ENCODE measurements around the gene WLS.
"Not testable (repeated sequence)": the region's sequence is repeated elsewhere in the genome, so short reads cannot be mapped to it uniquely, and the experiment has no call there.

WLS gene

DNA sequence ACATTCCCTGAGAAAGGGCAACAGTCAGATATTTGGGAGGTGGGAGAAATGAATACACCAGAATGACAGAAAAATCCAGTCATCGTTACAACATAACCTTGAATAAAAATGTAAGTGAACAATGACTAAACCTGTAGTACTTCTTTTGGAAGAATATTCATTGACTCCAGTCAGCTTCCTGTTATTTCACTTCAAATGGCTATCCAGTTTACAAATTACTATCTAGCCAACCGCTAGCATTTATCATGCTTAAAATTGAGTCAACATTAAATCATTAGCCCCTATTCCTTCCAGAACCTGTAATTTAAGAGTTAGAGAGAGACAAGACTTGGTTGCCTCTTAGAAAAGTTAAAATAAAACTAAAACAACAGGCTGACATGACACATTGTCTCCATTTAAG lies 33.6 kb downstream of the WLS start:
- no peak for DNase-seq (ENCODE audit: low read depth)

DNA sequence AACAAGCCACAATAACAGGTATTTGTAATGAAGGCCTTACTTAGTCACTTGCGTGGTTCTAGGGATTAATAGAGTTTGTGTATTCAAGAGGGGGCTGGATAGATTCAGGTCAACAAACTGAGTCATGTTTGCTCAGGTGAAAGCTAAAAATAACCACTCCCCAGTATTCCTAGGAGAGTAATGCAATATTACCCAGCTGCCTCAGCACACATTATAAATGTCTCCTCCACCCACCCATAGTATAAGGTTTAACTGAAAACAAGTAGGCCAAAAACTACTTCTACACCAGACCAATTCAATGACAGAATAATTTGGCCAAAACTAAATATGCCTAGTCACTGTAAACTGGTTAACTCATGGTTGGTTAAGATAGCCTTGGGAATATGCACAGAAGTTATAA lies 34.4 kb downstream of the WLS start:
- no peak for DNase-seq (ENCODE audit: low read depth)

DNA sequence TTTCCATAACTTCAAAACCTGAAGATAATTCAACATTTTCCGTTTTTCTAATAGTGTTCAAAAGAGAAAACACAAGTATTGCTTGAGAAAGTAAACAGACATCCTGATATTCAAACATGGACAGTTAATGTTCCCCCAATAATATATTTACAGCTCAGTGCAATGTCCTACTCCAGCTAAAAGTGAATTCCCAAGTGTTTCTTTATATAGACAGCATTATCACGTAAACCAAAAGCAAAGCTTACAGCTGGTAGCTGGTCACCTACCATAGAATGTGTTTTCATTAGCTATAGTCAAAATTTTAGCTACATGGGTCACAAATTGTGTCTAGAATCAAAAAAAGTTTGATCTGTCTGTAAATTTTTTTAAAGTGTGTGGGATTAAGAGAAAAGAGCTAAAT lies 34.9 kb downstream of the WLS start:
- DNase-seq (ENCODE audit: low read depth): no peak

DNA sequence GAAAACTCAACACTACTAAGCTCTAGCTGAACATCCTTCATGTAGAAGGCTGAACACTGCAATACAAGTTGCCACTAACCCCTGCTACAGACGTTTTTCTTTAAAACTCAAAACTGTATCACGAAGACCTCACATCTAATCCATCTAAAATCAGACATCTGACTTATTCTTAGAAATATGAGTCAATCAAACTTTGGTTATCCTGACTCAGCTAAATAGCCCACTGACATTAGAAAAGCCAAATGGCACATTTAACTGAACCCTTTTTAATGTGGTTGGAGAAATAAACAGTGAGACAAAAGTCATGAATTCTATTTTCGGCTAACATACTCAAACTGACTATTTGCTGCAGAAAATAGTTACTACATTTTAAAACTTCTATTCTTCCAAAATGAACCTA lies 35.6 kb downstream of the WLS start:
- no peak for DNase-seq (ENCODE audit: low read depth)

DNA sequence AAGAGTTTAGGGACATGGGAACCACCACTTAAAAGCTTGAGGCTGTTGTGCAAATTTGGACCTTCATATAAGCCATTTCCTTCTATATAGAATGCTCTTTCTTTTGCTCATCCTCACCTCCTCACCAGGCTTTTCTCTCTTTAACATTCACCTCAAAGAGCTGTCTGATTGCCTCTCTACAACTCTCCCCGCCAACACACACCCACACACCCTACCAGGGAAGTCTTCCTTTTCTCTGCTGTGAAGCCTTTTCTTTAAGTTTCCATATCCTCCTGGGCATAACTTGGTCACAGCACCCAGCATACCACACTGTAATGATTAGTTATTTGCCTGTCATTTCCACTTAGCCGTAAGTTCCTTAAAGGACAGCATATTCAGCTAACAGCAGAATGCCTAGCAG lies 40.6 kb downstream of the WLS start:
- DNase-seq (ENCODE audit: low read depth): no peak

DNA sequence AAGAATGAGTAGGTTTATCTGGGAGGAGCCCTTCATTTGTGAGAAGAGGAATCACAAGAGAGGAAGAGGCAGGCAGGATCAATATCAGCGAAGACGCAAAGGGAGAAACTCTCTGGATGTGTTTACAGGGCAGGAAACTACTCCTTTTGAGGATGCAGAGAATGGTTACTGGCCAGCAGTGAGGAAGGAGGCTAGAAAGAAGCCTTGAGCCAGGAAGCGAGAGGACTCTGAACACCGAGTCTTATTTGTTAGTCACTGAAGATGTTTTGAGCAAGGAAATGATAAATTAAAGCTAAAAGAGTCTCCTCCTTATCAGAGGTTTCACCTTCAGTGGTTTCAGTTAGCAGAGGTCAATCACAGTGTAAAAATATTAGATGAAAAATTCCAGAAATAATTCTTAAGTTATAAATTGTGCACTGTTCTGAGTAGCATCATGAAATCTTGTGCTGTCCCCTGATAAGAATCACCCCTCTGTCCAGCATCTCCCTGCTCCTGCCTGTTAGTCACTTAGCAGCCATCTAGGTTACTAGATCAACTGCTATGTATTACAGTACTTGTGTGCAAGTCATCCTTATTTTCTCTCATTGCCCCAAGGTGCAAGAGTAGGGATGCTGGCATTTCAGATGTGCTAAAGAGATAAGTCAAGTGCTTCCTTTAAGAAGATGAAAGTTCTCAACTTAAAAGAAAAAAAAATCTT lies 43.5 kb downstream of the WLS start:
- DNase-seq (ENCODE audit: low read depth): no peak

DNA sequence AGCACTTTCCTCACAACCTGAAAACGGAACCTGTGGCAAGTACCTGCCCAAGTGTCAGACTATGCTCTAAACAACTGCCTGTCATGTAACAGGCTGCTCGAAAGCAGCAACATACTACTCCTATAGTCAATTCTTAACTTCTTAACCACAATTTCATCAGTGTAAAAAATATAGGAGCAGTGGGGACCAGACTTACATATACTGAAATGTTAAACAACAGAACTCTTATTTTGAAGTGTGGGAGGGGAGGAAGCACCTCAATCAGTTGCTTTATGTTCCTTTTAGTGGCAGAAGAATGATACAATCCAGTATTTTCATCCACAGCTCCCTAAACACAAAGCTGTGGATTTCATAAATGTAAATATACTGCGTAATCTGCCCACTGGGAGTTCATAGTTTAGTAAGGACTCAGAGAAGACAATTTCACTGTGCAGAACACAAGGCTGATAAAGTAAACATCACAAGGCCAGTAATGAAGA lies 44.2 kb downstream of the WLS start:
- no peak for DNase-seq (ENCODE audit: low read depth)

DNA sequence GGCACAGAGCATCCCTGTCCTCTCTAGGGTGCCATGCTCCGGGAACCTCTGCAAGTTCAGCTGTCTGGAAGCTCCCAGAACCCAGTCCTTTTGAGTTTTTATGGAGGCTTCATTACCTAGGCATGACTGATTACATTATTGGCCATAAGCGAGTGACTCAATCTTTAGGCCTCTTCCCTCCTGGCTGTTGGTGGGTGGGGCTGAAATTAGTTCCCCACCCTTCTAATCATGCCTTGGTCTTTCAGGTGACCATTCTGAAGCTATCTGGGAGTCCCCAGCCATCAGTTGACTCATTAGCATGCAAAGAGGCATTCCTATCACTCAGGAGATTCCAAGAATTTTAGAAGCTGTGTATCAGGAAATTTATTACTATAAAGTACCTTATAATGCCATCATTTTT lies 46.6 kb downstream of the WLS start:
- DNase-seq (ENCODE audit: low read depth): no peak

DNA sequence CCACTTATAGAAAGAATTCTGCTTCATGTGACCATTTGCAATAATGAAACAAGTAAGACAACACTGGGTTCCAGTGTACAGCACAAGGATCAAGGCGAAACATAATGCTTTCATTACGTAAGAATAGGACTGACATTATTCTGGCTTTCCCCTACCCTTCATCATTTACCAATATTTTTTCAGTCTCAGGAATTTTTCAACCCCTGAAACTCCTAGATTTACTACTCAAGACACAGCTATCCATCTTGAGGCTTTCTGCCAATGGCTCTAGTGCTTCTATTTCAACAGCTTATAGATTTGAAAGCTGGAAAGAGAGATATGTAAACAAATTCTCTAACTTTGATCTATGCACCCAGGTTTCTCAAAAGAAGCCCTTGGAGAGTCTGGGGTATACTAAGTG lies 48.4 kb downstream of the WLS start:
- no peak for DNase-seq (ENCODE audit: low read depth)

DNA sequence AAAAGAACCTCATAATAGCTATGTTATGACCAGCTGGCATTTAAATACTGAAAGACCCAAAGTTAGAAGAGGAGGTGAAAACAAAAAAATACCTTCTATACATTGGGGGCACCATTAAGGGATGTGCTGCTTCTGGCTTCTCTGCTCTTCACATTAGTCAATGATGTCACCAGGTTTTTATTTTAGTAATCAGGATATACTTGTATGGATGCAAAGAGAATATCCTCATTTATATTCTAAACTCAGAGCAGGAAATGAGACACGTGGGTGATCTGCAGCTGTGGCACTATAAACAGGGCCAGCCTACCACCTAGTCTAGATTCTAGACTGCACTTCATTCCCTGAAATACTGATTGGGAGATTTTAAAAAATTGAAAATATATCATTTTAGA lies 51.2 kb downstream of the WLS start:
- DNase-seq (ENCODE audit: low read depth): no peak

DNA sequence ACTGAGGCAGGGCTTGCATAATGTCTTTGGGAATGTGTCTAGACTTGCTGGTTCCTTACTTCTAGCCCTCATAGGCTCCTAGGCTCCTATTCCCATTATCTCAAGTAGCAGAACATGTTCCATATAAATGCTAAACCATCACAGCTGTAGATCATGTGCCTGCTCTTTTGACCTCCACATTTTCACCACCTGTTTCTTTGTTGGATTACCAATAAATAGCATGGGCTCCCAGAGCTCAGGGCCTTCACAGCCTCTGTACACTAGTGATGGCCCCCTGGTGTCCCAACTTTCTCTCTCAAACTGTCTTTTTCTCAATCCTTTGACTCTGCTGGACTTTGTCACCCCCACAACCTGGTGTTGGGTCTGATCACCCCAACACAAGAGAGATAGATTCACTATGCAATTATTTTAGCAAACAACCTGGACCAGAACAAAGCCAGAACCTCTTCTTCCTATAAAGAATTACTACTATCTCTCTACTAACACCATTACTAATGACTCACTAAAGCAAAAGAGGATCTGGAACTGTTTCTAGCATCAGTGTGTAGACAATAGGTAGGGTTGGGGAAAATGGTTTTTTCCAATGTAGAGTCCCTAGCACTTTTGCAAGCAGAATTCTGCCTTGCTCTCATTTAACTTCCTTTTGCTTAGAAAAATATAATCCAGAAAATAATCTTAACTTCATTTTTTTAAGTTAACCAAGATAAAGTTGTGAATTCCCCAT lies 51.7 kb downstream of the WLS start:
- no peak for DNase-seq (ENCODE audit: low read depth)

DNA sequence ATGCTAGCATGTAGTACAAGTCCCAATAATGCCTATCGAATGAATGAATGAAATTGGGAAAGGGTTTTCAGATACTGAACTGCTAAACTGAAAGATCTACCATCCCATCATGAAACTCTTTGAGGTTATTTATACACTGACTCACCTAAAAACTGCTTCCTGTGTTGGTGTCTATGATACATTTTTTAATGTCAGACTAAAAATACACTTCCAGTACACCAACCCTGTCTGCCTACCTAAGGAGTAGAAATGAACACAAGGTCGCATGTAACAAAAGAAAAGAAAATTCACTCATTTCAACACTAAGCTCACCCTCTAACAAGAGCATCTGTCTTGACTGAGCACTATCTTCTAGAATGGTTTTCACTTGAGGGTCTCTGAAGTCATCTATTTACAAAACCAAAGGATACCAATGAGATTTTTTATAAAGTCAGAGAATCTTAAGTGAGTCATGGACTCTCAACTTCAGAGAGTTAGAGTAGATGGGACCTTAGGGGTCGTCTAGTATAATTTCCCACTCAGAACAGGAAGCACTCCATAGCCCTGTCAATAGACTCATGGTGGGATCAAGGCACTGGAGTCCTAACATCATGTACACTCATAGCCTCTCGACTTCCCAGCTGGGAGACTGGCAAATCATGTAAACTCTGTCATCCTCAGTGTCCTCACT lies 53.4 kb downstream of the WLS start:
- DNase-seq (ENCODE audit: low read depth): no peak

DNA sequence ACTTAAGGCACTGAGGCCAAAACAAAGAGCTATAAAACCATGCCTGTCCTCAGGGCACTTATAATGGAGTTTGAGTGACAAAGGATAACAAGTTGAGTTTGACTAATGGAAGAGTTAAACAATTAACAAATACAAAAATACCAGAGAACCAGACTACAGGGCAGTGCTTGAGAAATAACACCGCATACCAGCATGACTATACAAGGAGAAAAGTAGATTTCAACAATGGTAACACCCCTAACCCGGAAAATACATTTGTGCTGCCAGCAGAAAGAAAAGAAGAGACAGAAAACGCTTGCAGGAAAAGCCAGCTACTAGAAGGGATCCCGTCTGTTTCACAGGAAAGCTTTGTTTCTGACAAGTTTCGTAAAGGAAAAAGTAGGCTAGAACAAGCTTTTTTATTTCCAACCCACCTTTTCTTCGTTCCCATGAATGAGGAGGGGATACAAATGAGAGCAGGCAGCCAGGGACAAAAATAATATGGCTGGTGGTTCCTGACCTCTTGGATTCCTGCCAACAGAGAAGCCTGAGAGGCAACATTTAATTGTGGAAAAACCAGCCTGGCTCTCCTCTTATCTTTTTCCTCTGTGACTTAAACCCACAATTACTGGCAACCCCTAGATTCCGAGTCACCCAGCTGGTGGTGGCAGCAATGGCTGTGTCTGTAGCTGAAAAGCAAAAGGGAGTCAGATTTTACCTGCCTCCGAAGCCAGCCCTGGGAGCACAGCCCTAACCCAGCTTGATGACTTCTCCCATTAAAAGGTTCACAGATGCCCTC lies 56.5 kb downstream of the WLS start:
- DNase-seq (ENCODE audit: low read depth): no peak

DNA sequence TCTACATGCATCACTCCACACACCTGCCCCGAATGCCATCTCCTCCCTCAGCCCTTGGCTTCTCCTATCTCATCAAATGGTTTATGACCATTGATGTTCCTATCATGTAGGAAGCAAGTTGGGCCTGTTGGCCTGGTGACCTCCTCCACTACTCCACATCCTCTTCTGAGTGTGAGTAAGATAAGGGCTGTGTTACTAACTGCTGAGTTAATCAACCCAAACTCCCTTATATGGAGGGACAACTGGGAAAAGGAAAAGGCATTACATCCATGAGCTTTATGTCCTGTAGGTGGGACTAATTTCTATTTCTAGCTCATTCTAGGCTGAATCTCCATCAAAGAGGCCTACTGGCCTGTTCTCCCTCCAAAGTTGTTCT lies 57.6 kb downstream of the WLS start:
- no peak for DNase-seq (ENCODE audit: low read depth)

DNA sequence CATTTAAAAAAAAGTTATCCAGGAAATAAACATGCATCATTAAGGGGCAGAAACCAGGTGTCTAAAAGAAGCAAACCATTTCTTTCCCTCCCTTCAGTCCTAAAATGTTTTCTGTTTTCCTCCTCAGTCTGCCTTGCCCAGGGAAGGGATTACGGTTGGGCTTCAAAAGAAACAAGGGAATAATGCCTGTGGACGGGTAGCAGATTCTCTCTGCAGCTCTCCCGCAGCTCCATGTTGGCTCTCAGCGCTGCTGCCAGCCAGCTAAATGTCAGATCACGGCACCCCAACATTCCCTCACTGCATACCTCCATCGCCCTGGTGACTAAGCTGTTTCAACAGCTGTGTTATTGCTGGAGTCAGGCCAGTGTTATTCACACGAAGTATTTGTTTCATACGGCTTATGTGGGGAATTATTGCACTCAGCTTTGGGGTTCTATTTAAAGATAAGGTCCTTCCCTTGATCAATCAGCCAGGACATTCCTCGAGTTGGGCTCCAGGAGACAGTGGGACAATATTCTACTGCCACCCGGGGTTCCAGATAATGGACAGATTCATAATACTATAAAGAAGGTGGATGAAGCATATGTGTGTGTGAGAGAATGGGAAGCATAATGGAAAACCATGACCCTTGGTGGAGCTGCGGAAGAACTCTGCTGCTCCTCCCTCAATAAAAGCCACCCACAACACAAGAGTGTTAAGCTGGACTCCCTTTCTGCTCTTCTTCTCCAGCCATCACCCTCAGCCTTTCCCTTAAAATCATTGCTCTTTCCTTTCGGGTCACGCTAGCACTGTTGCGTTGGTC lies 58.2 kb downstream of the WLS start:
- no peak for DNase-seq (ENCODE audit: low read depth)

DNA sequence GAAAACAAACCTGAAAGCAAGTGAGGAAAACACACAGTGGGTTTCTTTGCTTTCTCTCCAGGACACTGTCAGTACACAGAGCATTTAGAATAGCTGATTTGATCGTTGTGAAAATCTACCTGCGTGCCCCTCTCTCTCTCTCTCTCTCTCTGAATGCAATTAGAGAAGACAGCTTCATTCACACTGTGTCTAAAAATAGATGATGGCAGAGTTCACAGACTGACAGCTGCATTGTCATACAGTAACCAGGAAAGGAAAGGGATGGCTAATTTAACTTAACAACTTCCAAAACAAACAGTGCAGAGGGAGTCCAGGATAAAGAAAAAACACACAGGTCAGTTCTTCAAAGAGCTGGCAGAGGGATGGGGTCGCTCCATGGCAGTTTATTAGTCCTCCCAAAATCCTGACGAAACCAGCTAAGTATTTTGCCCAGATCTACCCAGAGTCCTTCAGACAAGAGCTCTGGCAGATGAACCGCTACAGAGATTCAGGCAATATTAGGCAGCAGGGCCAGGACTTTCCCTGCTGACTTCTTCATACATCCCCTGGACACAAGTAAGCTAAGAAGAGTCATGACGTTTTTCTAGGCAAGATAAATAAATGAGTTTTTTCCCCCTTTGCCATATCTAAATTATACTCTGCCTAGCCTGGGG lies 58.9 kb downstream of the WLS start:
- no peak for DNase-seq (ENCODE audit: low read depth)

DNA sequence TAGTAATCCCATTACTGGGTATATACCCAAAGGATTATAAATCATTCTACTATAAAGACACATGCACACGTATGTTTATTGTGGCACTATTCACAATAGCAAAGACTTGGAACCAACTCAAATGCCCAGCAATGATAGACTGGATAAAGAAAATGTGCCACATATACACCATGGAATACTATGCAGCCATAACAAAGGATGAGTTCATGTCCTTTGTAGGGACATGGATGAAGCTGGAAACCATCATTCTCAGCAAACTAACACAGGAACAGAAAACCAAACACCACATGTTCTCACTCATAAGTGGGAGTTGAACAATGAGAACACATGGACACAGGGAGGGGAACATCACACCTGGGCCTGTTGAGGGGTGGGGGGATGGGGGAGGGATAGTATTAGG lies 60.5 kb downstream of the WLS start:
- DNase-seq (ENCODE audit: low read depth): not testable (repeated sequence)

DNA sequence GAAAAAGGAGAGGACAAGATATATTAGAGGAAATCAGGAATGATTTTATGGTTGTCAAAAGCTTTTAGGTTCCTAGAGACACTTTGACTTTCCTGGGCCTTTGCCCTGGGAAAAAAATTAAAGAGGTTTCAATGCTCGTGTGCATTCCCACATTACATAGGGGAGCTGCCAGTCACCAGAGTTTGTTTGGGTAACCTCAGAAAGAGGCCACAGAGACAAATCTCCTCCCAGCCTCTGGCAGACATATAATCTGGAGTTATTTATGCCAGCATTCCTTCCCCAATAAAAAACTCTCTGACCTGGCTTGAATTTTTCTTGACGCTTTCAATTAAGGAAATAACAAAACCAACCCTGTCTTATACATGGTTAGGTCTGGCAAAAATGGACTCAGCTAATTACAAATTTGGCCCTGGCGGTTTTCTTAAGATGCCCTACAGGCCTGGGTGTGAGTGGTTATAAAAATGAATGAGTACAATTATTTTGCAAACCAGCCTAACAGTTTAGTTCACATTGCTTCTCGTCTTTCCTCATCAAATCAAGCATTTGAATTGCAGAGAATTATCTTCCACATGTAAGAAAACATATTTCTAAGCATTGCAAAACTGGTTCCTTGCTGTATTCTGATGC lies 63.7 kb downstream of the WLS start:
- DNase-seq (ENCODE audit: low read depth): no peak

DNA sequence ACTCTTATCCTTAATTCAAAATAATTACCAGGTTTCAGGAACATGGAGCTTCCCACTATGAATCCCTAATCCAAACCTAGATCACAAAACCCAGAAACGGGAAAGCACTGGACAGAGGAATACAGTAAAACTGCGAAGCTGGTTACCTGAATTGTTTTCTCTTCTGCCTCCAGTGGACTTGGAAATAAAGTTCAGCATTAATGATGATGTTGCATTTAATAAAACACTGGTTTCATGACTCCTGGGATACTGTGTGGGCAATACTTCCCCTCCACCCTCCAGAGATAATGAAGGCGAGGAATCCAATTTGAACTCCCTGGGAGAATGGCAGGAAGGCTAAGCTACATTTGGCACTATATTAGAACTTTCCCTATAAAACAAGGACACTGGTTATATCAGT lies 65.1 kb downstream of the WLS start:
- DNase-seq (ENCODE audit: low read depth): no peak

DNA sequence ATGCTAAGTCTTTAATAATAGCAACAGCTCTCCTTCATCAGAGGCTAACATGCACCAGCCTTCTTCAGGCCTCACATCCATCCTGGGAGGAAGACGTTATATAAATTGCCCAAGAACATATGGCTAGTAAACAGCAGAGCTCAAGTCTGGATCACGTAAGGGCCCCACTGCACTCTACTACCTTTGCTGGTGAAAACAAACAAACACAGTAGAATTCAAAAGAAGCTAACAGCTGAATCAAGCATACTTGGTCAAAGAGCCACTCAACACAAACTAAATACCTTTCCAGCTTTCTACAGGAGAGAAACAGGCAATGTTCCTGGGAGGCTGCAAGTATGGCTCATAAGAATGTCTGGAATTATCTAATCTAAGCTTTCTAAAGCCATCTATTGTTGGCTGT lies 66.0 kb downstream of the WLS start:
- no peak for DNase-seq (ENCODE audit: low read depth)

DNA sequence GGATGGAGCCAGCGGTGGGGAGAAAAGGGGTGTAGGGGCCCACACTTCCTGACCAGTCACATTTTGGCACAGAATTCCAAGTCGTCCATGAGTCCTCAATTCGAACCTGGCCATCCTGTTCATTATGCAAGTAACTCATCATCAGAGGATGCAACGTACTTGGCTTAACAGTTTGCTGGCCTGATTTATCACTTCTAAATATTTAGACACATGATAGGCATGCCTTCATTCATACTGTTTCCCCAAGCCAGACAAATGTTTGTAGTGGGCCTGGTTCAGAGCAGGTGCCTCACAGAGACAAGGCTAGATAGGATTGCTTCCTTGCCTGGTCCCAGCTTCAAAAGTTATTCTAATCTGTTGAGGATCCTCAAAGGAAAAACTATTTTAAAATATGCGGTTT lies 66.7 kb downstream of the WLS start:
- no peak for DNase-seq (ENCODE audit: low read depth)
